GM06990 (cell line): Measurements from ENCODE around the gene LTO1.

Source experiments
- DNase-seq: peaks from one replicate; pipeline ENCODE4 v3.0.0-alpha.2; 2011; ENCODE audit not compliant: insufficient read length; ENCODE audit errors: extremely low read depth
- H3K27me3 ChIP-seq: replicated peaks from 2 replicates; pipeline ENCODE4 v1.6.0; 2011; ENCODE audit warnings: low read length; ENCODE audit not compliant: control insufficient read depth, insufficient read depth
- H3K36me3 ChIP-seq: 2 replicates; pipeline ENCODE4 v1.5.1; 2011; ENCODE audit warnings: low read length; ENCODE audit not compliant: control insufficient read depth, insufficient read depth
- H3K4me3 ChIP-seq: replicated peaks from 2 replicates; pipeline ENCODE4 v1.5.1; 2011; ENCODE audit warnings: low read depth, mild to moderate bottlenecking, control low read depth, low read length
- TF ChIP-seq, protein P1 (sequence below): IDR thresholded peaks from 2 replicates; pipeline ENCODE4 v1.5.1; 2011; ENCODE audit warnings: low read length, control low read depth, mild to moderate bottlenecking, inconsistent platforms; ENCODE audit not compliant: insufficient read depth, poor library complexity, severe bottlenecking

The LTO1 gene

DNA sequence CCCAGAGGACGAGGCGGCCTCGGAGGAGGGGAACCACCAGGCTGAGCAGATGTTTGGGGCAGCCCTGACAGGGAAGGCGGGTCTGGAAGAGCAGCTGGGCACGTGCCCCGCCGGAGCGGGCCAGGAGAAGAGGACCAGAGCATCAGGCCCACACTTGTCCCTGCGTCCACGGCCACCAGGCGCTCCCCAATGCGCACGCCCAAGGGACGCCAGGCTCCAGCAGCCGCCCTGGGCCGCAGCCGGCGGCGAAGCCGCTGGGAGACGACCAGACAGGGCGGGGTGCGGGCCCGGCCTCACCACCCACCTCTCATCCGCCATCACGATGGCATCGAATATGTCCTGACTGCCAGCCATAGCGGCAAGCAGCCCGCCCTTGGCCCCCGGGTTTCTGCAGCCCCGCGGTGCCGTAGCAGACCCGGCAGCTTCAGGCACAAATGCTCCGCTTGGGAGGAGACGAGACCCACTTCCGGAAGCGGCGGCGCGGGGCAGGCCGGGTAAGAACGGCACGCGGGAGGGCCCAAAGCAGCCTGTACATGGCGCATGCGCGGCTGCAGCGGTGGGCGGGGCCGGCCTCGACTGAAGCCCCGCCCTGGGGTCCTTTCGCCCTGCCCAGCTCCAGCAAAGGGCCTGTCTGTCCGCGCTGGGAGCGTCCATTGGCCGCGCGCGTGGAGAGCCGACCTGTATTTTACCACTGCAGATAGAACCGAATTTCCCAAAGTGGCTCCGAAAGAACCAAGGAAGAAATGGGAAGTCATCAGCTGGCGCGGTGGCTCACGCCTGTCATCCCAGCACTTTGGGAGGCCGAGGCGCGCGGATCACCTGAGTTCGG, at the start of gene LTO1:
Gene LTO1 (minus strand): TSS at position 468 of the 829 bp plus-strand sequence. CDS start 114 bp downstream, at position 354.
- H3K36me3 ChIP-seq = peaks cover 5% of the 10 kb centered on the region
- H3K4me3 ChIP-seq = peak within 1 kb of the TSS; percentile 90
- DNase-seq = peak; percentile 98
- no peaks in the 10 kb centered on the region for H3K27me3 ChIP-seq
- TF ChIP-seq, protein P1, sequence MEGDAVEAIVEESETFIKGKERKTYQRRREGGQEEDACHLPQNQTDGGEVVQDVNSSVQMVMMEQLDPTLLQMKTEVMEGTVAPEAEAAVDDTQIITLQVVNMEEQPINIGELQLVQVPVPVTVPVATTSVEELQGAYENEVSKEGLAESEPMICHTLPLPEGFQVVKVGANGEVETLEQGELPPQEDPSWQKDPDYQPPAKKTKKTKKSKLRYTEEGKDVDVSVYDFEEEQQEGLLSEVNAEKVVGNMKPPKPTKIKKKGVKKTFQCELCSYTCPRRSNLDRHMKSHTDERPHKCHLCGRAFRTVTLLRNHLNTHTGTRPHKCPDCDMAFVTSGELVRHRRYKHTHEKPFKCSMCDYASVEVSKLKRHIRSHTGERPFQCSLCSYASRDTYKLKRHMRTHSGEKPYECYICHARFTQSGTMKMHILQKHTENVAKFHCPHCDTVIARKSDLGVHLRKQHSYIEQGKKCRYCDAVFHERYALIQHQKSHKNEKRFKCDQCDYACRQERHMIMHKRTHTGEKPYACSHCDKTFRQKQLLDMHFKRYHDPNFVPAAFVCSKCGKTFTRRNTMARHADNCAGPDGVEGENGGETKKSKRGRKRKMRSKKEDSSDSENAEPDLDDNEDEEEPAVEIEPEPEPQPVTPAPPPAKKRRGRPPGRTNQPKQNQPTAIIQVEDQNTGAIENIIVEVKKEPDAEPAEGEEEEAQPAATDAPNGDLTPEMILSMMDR = no peak

DNA sequence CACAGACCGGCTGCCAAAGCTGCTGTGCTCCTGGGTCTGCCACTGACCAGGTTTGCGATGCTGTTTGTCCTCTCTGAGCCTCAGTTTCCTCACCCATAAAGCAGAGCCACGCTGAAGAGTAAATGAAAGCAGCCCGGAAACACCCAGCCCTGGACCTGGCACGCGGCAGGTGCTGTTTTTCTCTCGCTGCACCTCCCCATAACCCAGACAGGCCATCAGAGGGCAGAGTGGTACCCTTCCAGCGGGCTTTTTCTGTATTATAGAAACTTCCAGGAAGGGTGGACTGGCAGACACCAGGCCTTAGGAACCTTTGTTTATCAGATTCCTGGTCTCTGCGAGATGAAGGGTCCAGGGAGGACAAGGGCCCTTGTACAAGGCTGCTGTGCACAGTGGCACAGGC, 46.6 kb upstream of the LTO1 start:
- H3K27me3 ChIP-seq = peaks cover 7% of the 10 kb centered on the region
- no peak for DNase-seq
- H3K36me3 ChIP-seq = no peaks in the 10 kb centered on the region
- TF ChIP-seq, protein P1 = peak; percentile 32
- H3K4me3 ChIP-seq = no peak overlapping the region

DNA sequence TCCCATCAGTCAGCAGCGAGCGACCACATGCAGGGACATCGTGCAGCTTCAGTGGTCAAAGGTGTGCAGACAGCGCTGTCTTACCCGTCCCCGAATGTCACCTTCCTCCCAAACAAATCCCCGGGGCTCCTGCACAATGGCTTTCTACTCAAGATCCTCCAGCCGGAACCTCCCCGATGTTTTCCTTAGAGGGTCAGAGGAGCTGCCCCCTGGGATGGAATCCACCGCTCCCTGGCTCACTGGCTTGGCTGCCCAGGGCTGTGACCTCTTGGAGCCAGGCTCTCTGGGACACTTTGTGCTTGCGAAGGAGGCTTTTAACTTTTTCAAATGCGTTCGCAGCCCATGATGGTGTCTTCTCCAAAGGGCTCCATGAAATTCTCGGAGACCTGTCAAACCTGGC, 46.0 kb upstream of the LTO1 start:
- TF ChIP-seq, protein P1 = no peak
- H3K4me3 ChIP-seq = no peak overlapping the region
- peaks cover 7% of the 10 kb centered on the region for H3K27me3 ChIP-seq
- no peak for DNase-seq
- H3K36me3 ChIP-seq = no peaks in the 10 kb centered on the region

- TF ChIP-seq, protein P1 = no peak
- Histone ChIP-seq H3K36me3 (no peaks in the 10 kb centered on the region), H3K27me3 (peaks cover 7% of the 10 kb centered on the region), H3K4me3 (no peak overlapping the region)
- no peak for DNase-seq
Measured at GRCh38 chr11:69718912-69719311, 43.8 kb upstream of the LTO1 start.

DNA sequence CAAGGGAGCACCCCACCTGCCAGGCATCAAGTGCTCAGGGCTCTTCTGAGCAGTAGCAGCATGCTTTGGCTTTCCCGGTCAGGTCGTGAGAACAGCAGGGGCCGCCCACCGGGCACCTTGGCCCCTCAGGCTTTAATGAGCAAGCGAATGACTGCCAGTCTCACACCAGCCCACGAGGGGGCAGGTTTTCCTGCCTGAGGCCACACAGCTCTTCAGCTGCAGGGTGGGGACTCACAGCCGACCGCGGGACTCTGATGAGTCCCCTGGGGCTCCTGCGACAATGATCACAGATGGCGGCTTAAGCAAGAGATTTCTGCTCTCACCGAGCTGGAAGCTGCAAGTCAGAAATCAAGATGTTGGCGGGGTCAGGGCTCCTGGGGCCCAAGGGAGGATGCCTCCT, 43.0 kb upstream of the LTO1 start:
- Histone ChIP-seq H3K36me3 (no peaks in the 10 kb centered on the region), H3K27me3 (peaks cover 7% of the 10 kb centered on the region), H3K4me3 (no peak overlapping the region)
- TF ChIP-seq, protein P1 = peak; percentile 64
- DNase-seq = peak; percentile 33
